A673 (cell line): ENCODE data around the gene HIVEP1.

Experiments used
- EZH2 ChIP-seq: fragments of 200-600 bp; sonication (generic); IDR thresholded peaks from 2 replicates; pipeline ENCODE4 v1.6.1; 2017; ENCODE audit warnings: borderline replicate concordance, low read depth, mild to moderate bottlenecking, mixed read lengths, antibody characterized with exemption, low read length; ENCODE audit not compliant: poor library complexity, severe bottlenecking
- TF ChIP-seq, protein P1 (sequence below): fragments of 300-800, 200-600 bp; sonication (generic); conservative IDR thresholded peaks from 2 replicates; pipeline ENCODE4 v1.5.1; 2017; ENCODE audit warnings: low read depth, mild to moderate bottlenecking, antibody characterized with exemption, low read length, moderate library complexity, mixed read lengths

DNA sequence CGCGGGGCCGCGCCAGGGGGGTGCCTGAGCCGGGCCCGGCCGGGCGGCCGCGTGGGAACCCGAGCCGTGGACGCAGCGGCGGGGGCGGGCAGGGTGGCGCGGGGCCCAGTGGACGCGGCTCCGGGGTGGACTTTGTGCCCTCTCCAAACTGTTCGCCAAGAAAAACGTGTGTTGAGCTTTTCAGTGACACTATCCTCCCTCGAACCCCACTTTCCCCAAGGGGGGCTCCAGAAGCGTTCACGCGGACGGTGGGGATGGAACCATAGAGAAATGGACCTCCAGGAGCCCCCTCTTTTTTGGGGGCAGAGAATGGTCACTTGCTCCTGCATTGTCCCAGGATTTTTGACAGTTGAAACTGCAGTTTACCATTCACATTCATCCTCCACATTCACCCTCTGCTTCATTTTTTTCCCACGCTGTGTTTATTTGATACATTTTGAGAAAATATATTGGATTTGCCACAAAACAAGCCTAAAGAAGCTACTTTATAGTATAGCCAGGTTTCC is 2.9 kb upstream of the HIVEP1 start:
- TF ChIP-seq, protein P1, sequence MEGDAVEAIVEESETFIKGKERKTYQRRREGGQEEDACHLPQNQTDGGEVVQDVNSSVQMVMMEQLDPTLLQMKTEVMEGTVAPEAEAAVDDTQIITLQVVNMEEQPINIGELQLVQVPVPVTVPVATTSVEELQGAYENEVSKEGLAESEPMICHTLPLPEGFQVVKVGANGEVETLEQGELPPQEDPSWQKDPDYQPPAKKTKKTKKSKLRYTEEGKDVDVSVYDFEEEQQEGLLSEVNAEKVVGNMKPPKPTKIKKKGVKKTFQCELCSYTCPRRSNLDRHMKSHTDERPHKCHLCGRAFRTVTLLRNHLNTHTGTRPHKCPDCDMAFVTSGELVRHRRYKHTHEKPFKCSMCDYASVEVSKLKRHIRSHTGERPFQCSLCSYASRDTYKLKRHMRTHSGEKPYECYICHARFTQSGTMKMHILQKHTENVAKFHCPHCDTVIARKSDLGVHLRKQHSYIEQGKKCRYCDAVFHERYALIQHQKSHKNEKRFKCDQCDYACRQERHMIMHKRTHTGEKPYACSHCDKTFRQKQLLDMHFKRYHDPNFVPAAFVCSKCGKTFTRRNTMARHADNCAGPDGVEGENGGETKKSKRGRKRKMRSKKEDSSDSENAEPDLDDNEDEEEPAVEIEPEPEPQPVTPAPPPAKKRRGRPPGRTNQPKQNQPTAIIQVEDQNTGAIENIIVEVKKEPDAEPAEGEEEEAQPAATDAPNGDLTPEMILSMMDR: no peak
- no peak for TF ChIP-seq EZH2
